GM12891 (cell line): ENCODE measurements around the gene PLCB2.

Experiments
- POLR2AphosphoS5 ChIP-seq: IDR thresholded peaks from 2 replicates; pipeline ENCODE4 v1.6.1; 2011; ENCODE audit warnings: low read depth, low read length, control low read depth
- TAF1 ChIP-seq: IDR thresholded peaks from 2 replicates; pipeline ENCODE4 v1.6.1; 2011; ENCODE audit warnings: low read depth, low read length, control low read depth

- TF ChIP-seq POLR2AphosphoS5 = no peak
- TF ChIP-seq TAF1 = no peak
Measured at GRCh38 chr15:40286794-40287193, 20.9 kb downstream of the PLCB2 start.
